H7 (cell line): ENCODE measurements around the gene PTMS. TPM values are rescaled to one million over a fixed set of nuclear protein-coding genes. Genes with fewer than 3 reads are reported as not detected.

Experiments used
- DNase-seq: peaks from one replicate; pipeline ENCODE4 v3.0.0; 2012
- H3K27me3 ChIP-seq: 2 replicates; pipeline ENCODE4 v1.6.0; 2011; ENCODE audit warnings: mild to moderate bottlenecking, low read length; ENCODE audit not compliant: control insufficient read depth, insufficient read depth
- H3K36me3 ChIP-seq: replicated peaks from 2 replicates; pipeline ENCODE4 v1.5.1; 2011; ENCODE audit warnings: low read length; ENCODE audit not compliant: control insufficient read depth, insufficient read depth
- H3K4me3 ChIP-seq: 2 replicates; pipeline ENCODE4 v1.5.1; 2011; ENCODE audit warnings: low read depth, mild to moderate bottlenecking, control low read depth, low read length, moderate library complexity; ENCODE audit not compliant: insufficient read depth
- total RNA-seq: library from RNA; depleted of rRNA; stranded (reverse); fragments of >200 nt; shearing (Covaris generic); gene quantifications from 2 replicates; pipeline ENCODE4 v1.2.3, GENCODE V29; 2014

The PTMS gene
- total RNA-seq, 1 experiment from 2014 or later: 237 TPM

GRCh38 chr12:6763380-6763779 is 2.8 kb upstream of the PTMS start:
- Histone ChIP-seq H3K27me3 (peaks cover 9% of the 10 kb centered on the region), H3K36me3 (no peaks in the 10 kb centered on the region), H3K4me3 (no peak overlapping the region)
- DNase-seq: no peak

GRCh38 chr12:6764011-6764828 is 1.9 kb upstream of the PTMS start:
- Histone ChIP-seq H3K4me3 (peak overlapping the region; percentile 20), H3K36me3 (no peaks in the 10 kb centered on the region), H3K27me3 (peaks cover 10% of the 10 kb centered on the region)
- DNase-seq: peak; percentile 96

GRCh38 chr12:6765048-6765633 is 1.0 kb upstream of the PTMS start:
- peaks cover 10% of the 10 kb centered on the region for H3K27me3 ChIP-seq
- H3K4me3 ChIP-seq: peak overlapping the region; percentile 84
- peaks cover 2% of the 10 kb centered on the region for H3K36me3 ChIP-seq
- no peak for DNase-seq

GRCh38 chr12:6766651-6767349 is 637 bp downstream of the PTMS start:
- Histone ChIP-seq H3K36me3 (peaks cover 3% of the 10 kb centered on the region), H3K4me3 (peak overlapping the region; percentile 84), H3K27me3 (peaks cover 16% of the 10 kb centered on the region)
- peak; percentile 91 for DNase-seq

GRCh38 chr12:6767353-6768319 is 1.5 kb downstream of the PTMS start:
- peak; percentile 70 for DNase-seq
- H3K36me3 ChIP-seq: peaks cover 3% of the 10 kb centered on the region
- H3K27me3 ChIP-seq: peaks cover 25% of the 10 kb centered on the region
- H3K4me3 ChIP-seq: peak overlapping the region; percentile 84

- peak; percentile 74 for DNase-seq
- H3K4me3 ChIP-seq: peak overlapping the region; percentile 84
Measured at GRCh38 chr12:6768437-6768914, 2.3 kb downstream of the PTMS start.

GRCh38 chr12:6768990-6769389 is 2.8 kb downstream of the PTMS start:
- Histone ChIP-seq H3K4me3 (peak overlapping the region; percentile 84; the same call in 1 of the 2 replicates), H3K27me3 (peaks cover 38% of the 10 kb centered on the region), H3K36me3 (peaks cover 3% of the 10 kb centered on the region)
- DNase-seq: peak; percentile 92

More at GRCh38 chr12:6768437-6768914, 2.3 kb downstream of the PTMS start:
- H3K27me3 ChIP-seq: peaks cover 33% of the 10 kb centered on the region
- H3K36me3 ChIP-seq: peaks cover 3% of the 10 kb centered on the region

GRCh38 chr12:6769666-6770065 is 3.5 kb downstream of the PTMS start:
- peaks cover 45% of the 10 kb centered on the region for H3K27me3 ChIP-seq
- no peak for DNase-seq
- H3K4me3 ChIP-seq: no peak overlapping the region
- peaks cover 3% of the 10 kb centered on the region for H3K36me3 ChIP-seq

GRCh38 chr12:6770094-6770493 is 3.9 kb downstream of the PTMS start:
- H3K36me3 ChIP-seq: peaks cover 3% of the 10 kb centered on the region
- no peak overlapping the region for H3K4me3 ChIP-seq
- peak; percentile 51 for DNase-seq
- H3K27me3 ChIP-seq: peaks cover 48% of the 10 kb centered on the region

GRCh38 chr12:6770600-6770999 is 4.4 kb downstream of the PTMS start:
- Histone ChIP-seq H3K4me3 (no peak overlapping the region), H3K27me3 (peaks cover 53% of the 10 kb centered on the region), H3K36me3 (peaks cover 3% of the 10 kb centered on the region)
- DNase-seq: peak; percentile 59

GRCh38 chr12:6771091-6771495 is 4.9 kb downstream of the PTMS start:
- Histone ChIP-seq H3K4me3 (no peak overlapping the region), H3K27me3 (peaks cover 57% of the 10 kb centered on the region), H3K36me3 (peaks cover 3% of the 10 kb centered on the region)
- no peak for DNase-seq

- no peak overlapping the region for H3K4me3 ChIP-seq
- no peak for DNase-seq
- peaks cover 61% of the 10 kb centered on the region for H3K27me3 ChIP-seq
- H3K36me3 ChIP-seq: peaks cover 3% of the 10 kb centered on the region
Measured at GRCh38 chr12:6771509-6772330, 5.6 kb downstream of the PTMS start.

GRCh38 chr12:6772331-6772695 is 6.2 kb downstream of the PTMS start, which contains the start of gene LAG3:
Gene LAG3, plus strand, starts transcription at chr12:6772520. Its CDS starts 333 bp downstream, at chr12:6772853.
- Histone ChIP-seq H3K4me3 (peak within 1 kb of the TSS; percentile 35; the same call in 1 of the 2 replicates), H3K27me3 (peaks cover 64% of the 10 kb centered on the region)

More at GRCh38 chr12:6772331-6772695, 6.2 kb downstream of the PTMS start, which contains the start of gene LAG3:
- peak; percentile 83 for DNase-seq
- H3K36me3 ChIP-seq: peaks cover 3% of the 10 kb centered on the region
